Suprapubic skin (tissue), 4 donors: ENCODE measurements around the gene PCA3. TPM values are rescaled to one million over a fixed set of nuclear protein-coding genes. Genes with fewer than 3 reads are reported as not detected.

Source experiments
- DNase-seq, 2 donors: peaks; one replicate each; pipeline ENCODE4 v3.0.0-alpha.2; 2019; ENCODE audit warnings: low spot score in 2 of 2
- H3K27ac ChIP-seq: fragments of 200-600 bp; sonication (generic); one replicate; pipeline ENCODE4 v1.5.1; 2019
- H3K27me3 ChIP-seq: fragments of 200-600 bp; sonication (generic); one replicate; pipeline ENCODE4 v1.5.1; 2019
- H3K36me3 ChIP-seq: fragments of 200-600 bp; sonication (generic); one replicate; pipeline ENCODE4 v1.5.1; 2019
- H3K4me1 ChIP-seq: fragments of 200-600 bp; sonication (generic); one replicate; pipeline ENCODE4 v1.5.1; 2019
- H3K4me3 ChIP-seq: fragments of 200-600 bp; sonication (generic); one replicate; pipeline ENCODE4 v1.5.1; 2019; ENCODE audit warnings: mild to moderate bottlenecking
- H3K9me3 ChIP-seq: fragments of 200-600 bp; sonication (generic); one replicate; pipeline ENCODE4 v1.5.1; 2019
- CTCF ChIP-seq, 2 donors: fragments of 200-600 bp in 1 of 2; fragments of 450-650 bp in 1 of 2; sonication (generic) in 1 of 2; IDR thresholded peaks; one replicate each; pipeline ENCODE4 v1.5.1; 2016 to 2019; ENCODE audit warnings: antibody characterized with exemption in 2 of 2, mild to moderate bottlenecking in 1 of 2, moderate library complexity in 1 of 2
- EP300 ChIP-seq: sonication (generic); formaldehyde crosslinking; IDR thresholded peaks from one replicate; pipeline ENCODE4 v1.6.1; 2017; ENCODE audit warnings: antibody characterized with exemption
- POLR2A ChIP-seq, 2 donors: fragments of 450-650 bp; IDR thresholded peaks; one replicate each; pipeline ENCODE4 v1.6.1; 2017; ENCODE audit warnings: antibody characterized with exemption in 2 of 2, mild to moderate bottlenecking in 2 of 2, moderate library complexity in 2 of 2
- POLR2AphosphoS5 ChIP-seq, 3 donors: sonication (generic); formaldehyde crosslinking; IDR thresholded peaks; one replicate each; pipeline ENCODE4 v1.6.1; 2017; ENCODE audit warnings: antibody characterized with exemption in 3 of 3
- WGBS: methylation state at CpG from one replicate; pipeline ENCODE4 v1.1.5; 2018; 5-methylcytosine and 5-hydroxymethylcytosine counted together
- total RNA-seq, 4 donors: library from RNA; depleted of rRNA; stranded (reverse); fragments of >200 nt; gene quantifications; one replicate each; pipeline ENCODE4 v1.1.0, GENCODE V29; 2016

Gene PCA3
- total RNA-seq, 4 donors from 2014 or later = 0.25 TPM; not detected in 3

- Histone ChIP-seq H3K27ac (no peak overlapping the region), H3K36me3 (no peaks in the 10 kb centered on the region), H3K4me3 (no peak overlapping the region), H3K9me3 (no peaks in the 10 kb centered on the region), H3K4me1 (peaks cover 2% of the 10 kb centered on the region), H3K27me3 (no peaks in the 10 kb centered on the region)
- 74% methylated on average over 3 of the region's 3 CpGs for whole genome bisulfite sequencing
- TF ChIP-seq CTCF (IDR thresholded peaks at IDR 0.05) (no peak), EP300 (no peak), POLR2AphosphoS5 (IDR thresholded peaks at IDR 0.05) (no peak), POLR2A (IDR thresholded peaks at IDR 0.05) (no peak)
- DNase-seq = no peak
Observed at GRCh38 chr9:76756941-76757673, 7.1 kb upstream of the PCA3 start.

GRCh38 chr9:76758476-76758875, 5.8 kb upstream of the PCA3 start:
- no peaks in the 10 kb centered on the region for H3K9me3 ChIP-seq
- DNase-seq = no peak
- no peaks in the 10 kb centered on the region for H3K27me3 ChIP-seq
- no peak overlapping the region for H3K4me3 ChIP-seq
- peaks cover 2% of the 10 kb centered on the region for H3K4me1 ChIP-seq
- 85% methylated on average over 4 of the region's 4 CpGs for WGBS
- H3K27ac ChIP-seq = no peak overlapping the region
- H3K36me3 ChIP-seq = no peaks in the 10 kb centered on the region
- TF ChIP-seq EP300 = no peak
- TF ChIP-seq POLR2AphosphoS5 (IDR thresholded peaks at IDR 0.05) = no peak
- no peak for TF ChIP-seq CTCF (IDR thresholded peaks at IDR 0.05)
- TF ChIP-seq POLR2A (IDR thresholded peaks at IDR 0.05) = no peak

- DNase-seq = no peak
- no peaks in the 10 kb centered on the region for H3K36me3 ChIP-seq
- H3K4me1 ChIP-seq = peaks cover 2% of the 10 kb centered on the region
- no peak overlapping the region for H3K4me3 ChIP-seq
- WGBS = 27% methylated on average over 6 of the region's 6 CpGs
- no peak for TF ChIP-seq CTCF (IDR thresholded peaks at IDR 0.05)
- no peak for TF ChIP-seq EP300
- no peak for TF ChIP-seq POLR2AphosphoS5 (IDR thresholded peaks at IDR 0.05)
- TF ChIP-seq POLR2A (IDR thresholded peaks at IDR 0.05) = no peak
- no peaks in the 10 kb centered on the region for H3K9me3 ChIP-seq
- H3K27me3 ChIP-seq = no peaks in the 10 kb centered on the region
- H3K27ac ChIP-seq = no peak overlapping the region
Observed at GRCh38 chr9:76759732-76760131, 4.5 kb upstream of the PCA3 start.

GRCh38 chr9:76761448-76761847, 2.8 kb upstream of the PCA3 start:
- Histone ChIP-seq H3K27ac (no peak overlapping the region), H3K27me3 (no peaks in the 10 kb centered on the region), H3K4me3 (no peak overlapping the region), H3K4me1 (no peaks in the 10 kb centered on the region), H3K36me3 (no peaks in the 10 kb centered on the region), H3K9me3 (no peaks in the 10 kb centered on the region)
- WGBS = 20% methylated on average over 1 of the region's 1 CpG
- DNase-seq = no peak
- no peak for TF ChIP-seq POLR2AphosphoS5 (IDR thresholded peaks at IDR 0.05)
- TF ChIP-seq POLR2A (IDR thresholded peaks at IDR 0.05) = no peak
- TF ChIP-seq CTCF (IDR thresholded peaks at IDR 0.05) = no peak
- TF ChIP-seq EP300 = no peak

GRCh38 chr9:76766126-76766525, 1.9 kb downstream of the PCA3 start:
- Histone ChIP-seq H3K36me3 (no peaks in the 10 kb centered on the region), H3K4me3 (no peak overlapping the region), H3K27me3 (no peaks in the 10 kb centered on the region), H3K4me1 (no peaks in the 10 kb centered on the region), H3K27ac (no peak overlapping the region), H3K9me3 (no peaks in the 10 kb centered on the region)
- 90% methylated on average over 3 of the region's 3 CpGs for WGBS
- no peak for TF ChIP-seq POLR2AphosphoS5 (IDR thresholded peaks at IDR 0.05)
- no peak for TF ChIP-seq POLR2A (IDR thresholded peaks at IDR 0.05)
- no peak for TF ChIP-seq EP300
- TF ChIP-seq CTCF (IDR thresholded peaks at IDR 0.05) = no peak
- no peak for DNase-seq
